ENCODE results near the gene CAPN2.
A peak's percentile ranks its signal among the peaks of the same experiment; 100 is the strongest.
"Not testable (repeated sequence)": the region's sequence is repeated elsewhere in the genome, so short reads cannot be mapped to it uniquely, and the experiment has no call there.

The CAPN2 gene

GRCh38 chr1:223717123-223717522 lies 4.8 kb downstream of the CAPN2 start:
- DNase-seq, result no peak

GRCh38 chr1:223717695-223718363 lies 5.5 kb downstream of the CAPN2 start:
- no peak for DNase-seq

GRCh38 chr1:223718850-223719249 lies 6.5 kb downstream of the CAPN2 start:
- DNase-seq, result no peak

- DNase-seq, result no peak
Measured at GRCh38 chr1:223720971-223721591, 8.7 kb downstream of the CAPN2 start.

- DNase-seq, result no peak
Measured at GRCh38 chr1:223721658-223722607, 9.6 kb downstream of the CAPN2 start.

- DNase-seq, result no peak
Measured at GRCh38 chr1:223723351-223723904, 11.1 kb downstream of the CAPN2 start.

- no peak for DNase-seq
Measured at GRCh38 chr1:223724376-223724775, 12.0 kb downstream of the CAPN2 start.

- no peak for DNase-seq
Measured at GRCh38 chr1:223725578-223725977, 13.2 kb downstream of the CAPN2 start.

GRCh38 chr1:223726380-223727001 lies 14.2 kb downstream of the CAPN2 start:
- no peak for DNase-seq

GRCh38 chr1:223727541-223727940 lies 15.2 kb downstream of the CAPN2 start:
- DNase-seq, result no peak

GRCh38 chr1:223729906-223730305 lies 17.6 kb downstream of the CAPN2 start:
- DNase-seq, result no peak

GRCh38 chr1:223730479-223731132 lies 18.3 kb downstream of the CAPN2 start:
- no peak for DNase-seq

GRCh38 chr1:223731133-223731770 lies 18.9 kb downstream of the CAPN2 start:
- peak; percentile 14 for DNase-seq

- peak; percentile 40 for DNase-seq
Measured at GRCh38 chr1:223732993-223733798, 20.9 kb downstream of the CAPN2 start.

- no peak for DNase-seq
Measured at GRCh38 chr1:223733898-223734852, 21.8 kb downstream of the CAPN2 start.

GRCh38 chr1:223736638-223737037 lies 24.3 kb downstream of the CAPN2 start:
- not testable (repeated sequence) for DNase-seq

GRCh38 chr1:223737342-223737741 lies 25.0 kb downstream of the CAPN2 start:
- DNase-seq, result no peak

- DNase-seq, result no peak
Measured at GRCh38 chr1:223738465-223739365, 26.4 kb downstream of the CAPN2 start.
